Mesendoderm (in vitro differentiated cells): Measurements from ENCODE around the gene OR2C1.

ENCODE experiments used
- DNase-seq: peaks from one replicate; pipeline ENCODE4 v3.0.0; 2013
- H2AK5ac ChIP-seq: 2 replicates; pipeline ENCODE4 v1.6.1; 2013; ENCODE audit warnings: low read length, inconsistent platforms
- H2BK120ac ChIP-seq: 2 replicates; pipeline ENCODE4 v1.6.1; 2013; ENCODE audit warnings: low read depth, mild to moderate bottlenecking, low read length, moderate library complexity, mixed read lengths
- H2BK15ac ChIP-seq: replicated peaks from 2 replicates; pipeline ENCODE4 v1.6.1; 2013; ENCODE audit warnings: low read depth, mild to moderate bottlenecking, moderate library complexity
- H2BK5ac ChIP-seq: 2 replicates; pipeline ENCODE4 v1.6.1; 2013; ENCODE audit warnings: low read length, inconsistent platforms
- H3K18ac ChIP-seq: 2 replicates; pipeline ENCODE4 v1.6.1; 2013; ENCODE audit warnings: mild to moderate bottlenecking, low read length, mixed read lengths
- H3K23ac ChIP-seq: one replicate; pipeline ENCODE4 v1.6.1; 2013; ENCODE audit warnings: low read length
- H3K27ac ChIP-seq: 2 replicates; pipeline ENCODE4 v1.5.1; 2013; ENCODE audit warnings: low read depth, mild to moderate bottlenecking, inconsistent platforms, low read length, moderate library complexity
- H3K27me3 ChIP-seq: 2 replicates; pipeline ENCODE4 v1.6.1; 2013; ENCODE audit warnings: low read length, control low read depth, mild to moderate bottlenecking, inconsistent platforms; ENCODE audit not compliant: insufficient read depth, poor library complexity
- H3K36me3 ChIP-seq: 2 replicates; pipeline ENCODE4 v1.6.1; 2013; ENCODE audit warnings: low read length, inconsistent platforms; ENCODE audit not compliant: control insufficient read depth, insufficient read depth
- H3K4ac ChIP-seq: one replicate; pipeline ENCODE4 v1.6.1; 2013; ENCODE audit warnings: low read depth, mild to moderate bottlenecking, low read length, moderate library complexity
- H3K4me1 ChIP-seq: 2 replicates; pipeline ENCODE4 v1.6.1; 2013; ENCODE audit warnings: low read depth, low read length, inconsistent platforms; ENCODE audit not compliant: control insufficient read depth
- H3K4me2 ChIP-seq: 2 replicates; pipeline ENCODE4 v1.6.1; 2013; ENCODE audit warnings: low read length
- H3K4me3 ChIP-seq: 2 replicates; pipeline ENCODE4 v1.5.1; 2013; ENCODE audit warnings: mild to moderate bottlenecking, low read length
- H3K56ac ChIP-seq: one replicate; pipeline ENCODE4 v1.6.1; 2013; ENCODE audit warnings: low read length
- H3K79me1 ChIP-seq: 2 replicates; pipeline ENCODE4 v1.6.1; 2013; ENCODE audit warnings: low read length, inconsistent platforms
- H3K79me2 ChIP-seq: 2 replicates; pipeline ENCODE4 v1.6.1; 2013; ENCODE audit warnings: mild to moderate bottlenecking, low read length; ENCODE audit not compliant: control insufficient read depth, insufficient read depth
- H3K9ac ChIP-seq: 2 replicates; pipeline ENCODE4 v1.6.1; 2013; ENCODE audit warnings: low read length, inconsistent platforms
- H4K5ac ChIP-seq: one replicate; pipeline ENCODE4 v1.6.1; 2013; ENCODE audit warnings: low read length
- H4K8ac ChIP-seq: one replicate; pipeline ENCODE4 v1.6.1; 2013; ENCODE audit warnings: low read depth, mild to moderate bottlenecking, control low read depth, low read length, moderate library complexity
- WGBS: extraction: QIAGEN DNeasy Blood & Tissue Kit; methylation state at CpG from one replicate; pipeline ENCODE4 v1.1.7; 2013; ENCODE audit warnings: low lambda C conversion rate, missing lambda C conversion rate; ENCODE audit not compliant: insufficient coverage; ENCODE audit errors: extremely low coverage; 5-methylcytosine and 5-hydroxymethylcytosine counted together

OR2C1 gene

DNA sequence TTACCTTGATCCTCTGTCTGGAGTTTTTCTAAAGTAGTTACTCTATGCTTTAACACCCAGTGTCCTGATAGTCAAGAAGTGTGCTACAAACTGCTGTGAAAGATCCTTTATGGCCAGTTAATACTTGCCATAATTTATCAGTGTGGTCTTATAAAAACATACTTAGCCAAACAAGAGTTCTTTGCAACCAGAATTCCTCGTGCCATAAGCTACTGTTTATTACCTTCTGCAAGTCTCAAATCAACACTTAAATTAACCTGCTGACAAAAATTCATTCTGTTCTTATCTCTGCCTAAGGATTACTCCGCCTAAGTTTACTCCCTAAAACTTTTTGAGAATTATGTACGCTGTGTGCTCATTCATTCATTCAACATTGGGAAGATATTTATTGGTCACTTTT lies 27.6 kb upstream of the OR2C1 start:
- Histone ChIP-seq H2BK5ac (no peak overlapping the region), H3K4ac (no peak overlapping the region)
- WGBS = no CpG with 5 or more reads among the region's 3 CpGs

DNA sequence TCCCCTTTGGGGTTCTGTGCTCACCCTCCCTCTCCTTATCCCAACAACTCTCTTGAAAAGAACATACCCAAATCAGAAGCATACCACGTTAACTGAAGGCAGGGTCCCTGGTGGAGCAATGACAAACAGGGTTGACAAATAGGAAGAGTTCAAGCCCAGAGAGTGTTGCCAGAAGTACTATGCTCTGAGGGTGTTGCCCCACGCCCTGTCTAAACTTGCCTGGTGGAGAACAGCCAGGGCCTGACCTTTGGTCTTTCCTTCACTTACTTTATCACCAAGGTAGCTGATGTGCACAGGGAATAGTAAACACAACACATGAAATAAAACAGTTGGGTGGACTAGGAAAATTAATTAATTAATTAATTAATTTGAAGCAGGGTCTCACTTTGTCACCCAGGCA lies 27.0 kb upstream of the OR2C1 start:
- Histone ChIP-seq H2BK5ac (no peak overlapping the region), H3K4ac (no peak overlapping the region), H3K56ac (no peak overlapping the region), H3K9ac (no peak overlapping the region), H3K79me2 (no peaks in the 10 kb centered on the region), H4K8ac (no peak overlapping the region), H3K79me1 (no peaks in the 10 kb centered on the region), H3K36me3 (no peaks in the 10 kb centered on the region), H3K4me3 (no peak overlapping the region), H3K23ac (no peak overlapping the region), H2BK120ac (no peak overlapping the region), H2AK5ac (no peak overlapping the region), H3K18ac (no peak overlapping the region), H3K27me3 (no peaks in the 10 kb centered on the region), H3K27ac (no peak overlapping the region), H2BK15ac (no peak overlapping the region), H3K4me2 (no peak overlapping the region), H4K5ac (no peak overlapping the region), H3K4me1 (no peaks in the 10 kb centered on the region)
- no CpG with 5 or more reads among the region's 2 CpGs for WGBS
- no peak for DNase-seq

More for the DNA sequence above, 27.6 kb upstream of the OR2C1 start:
- Histone ChIP-seq H3K27ac (no peak overlapping the region), H3K4me3 (no peak overlapping the region), H3K27me3 (no peaks in the 10 kb centered on the region), H2BK15ac (no peak overlapping the region), H4K8ac (no peak overlapping the region), H3K79me2 (no peaks in the 10 kb centered on the region), H3K4me2 (no peak overlapping the region), H2BK120ac (no peak overlapping the region), H3K79me1 (no peaks in the 10 kb centered on the region), H3K56ac (no peak overlapping the region), H2AK5ac (no peak overlapping the region), H4K5ac (no peak overlapping the region), H3K9ac (no peak overlapping the region), H3K36me3 (no peaks in the 10 kb centered on the region), H3K23ac (no peak overlapping the region), H3K18ac (no peak overlapping the region), H3K4me1 (no peaks in the 10 kb centered on the region)
- no peak for DNase-seq

DNA sequence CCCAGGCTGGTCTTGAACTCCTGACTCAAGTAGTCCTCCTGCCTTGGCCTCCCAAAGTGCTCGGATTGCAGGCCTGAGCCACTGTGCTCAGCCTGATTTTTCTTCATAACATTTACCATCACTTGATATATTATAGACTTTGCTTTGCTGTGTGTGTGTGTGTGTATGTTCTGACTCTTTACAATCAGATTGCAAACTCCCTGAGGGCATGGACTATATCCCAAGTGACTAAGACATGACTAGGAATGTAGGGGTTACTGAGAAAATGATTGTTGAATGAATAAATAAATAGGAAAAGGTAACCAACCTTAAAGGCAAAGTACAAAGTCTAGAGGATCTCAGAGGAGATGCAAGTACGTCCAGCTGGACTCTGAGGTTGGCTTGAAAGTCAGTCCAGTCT lies 9.6 kb upstream of the OR2C1 start:
- Histone ChIP-seq H4K5ac (no peak overlapping the region), H3K4me3 (no peak overlapping the region), H3K4me1 (no peaks in the 10 kb centered on the region), H2BK5ac (no peak overlapping the region), H3K4ac (no peak overlapping the region), H2BK15ac (no peak overlapping the region), H3K9ac (no peak overlapping the region), H3K79me1 (no peaks in the 10 kb centered on the region), H4K8ac (no peak overlapping the region), H2AK5ac (no peak overlapping the region), H3K27ac (no peak overlapping the region), H3K23ac (no peak overlapping the region), H3K79me2 (no peaks in the 10 kb centered on the region), H3K56ac (no peak overlapping the region), H3K4me2 (no peak overlapping the region), H3K18ac (no peak overlapping the region), H3K27me3 (no peaks in the 10 kb centered on the region), H3K36me3 (no peaks in the 10 kb centered on the region), H2BK120ac (no peak overlapping the region)
- DNase-seq = no peak
- WGBS = no CpG with 5 or more reads among the region's 2 CpGs

DNA sequence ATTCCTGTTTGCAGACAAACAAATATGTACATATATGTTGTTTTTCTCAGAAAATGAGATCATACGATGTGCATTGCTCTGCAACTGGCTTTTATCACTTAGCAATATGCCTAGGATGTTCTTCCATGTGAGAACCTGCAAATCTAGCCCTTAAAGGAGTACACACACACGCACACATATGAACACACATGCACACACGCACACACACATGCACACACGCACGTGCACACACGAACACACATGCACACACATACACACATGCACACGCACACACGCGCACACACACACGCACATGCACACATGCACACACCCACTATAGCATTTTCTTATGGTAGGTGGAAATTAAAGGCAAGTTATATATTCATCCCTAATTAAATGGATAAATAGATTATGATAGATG lies 8.1 kb upstream of the OR2C1 start:
- Histone ChIP-seq H3K4me1 (no peaks in the 10 kb centered on the region), H3K23ac (no peak overlapping the region), H2BK120ac (no peak overlapping the region), H2AK5ac (no peak overlapping the region), H3K18ac (no peak overlapping the region), H2BK5ac (no peak overlapping the region), H2BK15ac (no peak overlapping the region), H3K4ac (no peak overlapping the region), H3K56ac (no peak overlapping the region), H3K79me1 (no peaks in the 10 kb centered on the region), H3K27ac (no peak overlapping the region), H3K9ac (no peak overlapping the region), H4K8ac (no peak overlapping the region), H3K79me2 (no peaks in the 10 kb centered on the region), H3K4me2 (no peak overlapping the region), H3K4me3 (no peak overlapping the region), H3K27me3 (no peaks in the 10 kb centered on the region), H3K36me3 (no peaks in the 10 kb centered on the region), H4K5ac (no peak overlapping the region)
- WGBS = no CpG with 5 or more reads among the region's 10 CpGs
- DNase-seq = no peak

DNA sequence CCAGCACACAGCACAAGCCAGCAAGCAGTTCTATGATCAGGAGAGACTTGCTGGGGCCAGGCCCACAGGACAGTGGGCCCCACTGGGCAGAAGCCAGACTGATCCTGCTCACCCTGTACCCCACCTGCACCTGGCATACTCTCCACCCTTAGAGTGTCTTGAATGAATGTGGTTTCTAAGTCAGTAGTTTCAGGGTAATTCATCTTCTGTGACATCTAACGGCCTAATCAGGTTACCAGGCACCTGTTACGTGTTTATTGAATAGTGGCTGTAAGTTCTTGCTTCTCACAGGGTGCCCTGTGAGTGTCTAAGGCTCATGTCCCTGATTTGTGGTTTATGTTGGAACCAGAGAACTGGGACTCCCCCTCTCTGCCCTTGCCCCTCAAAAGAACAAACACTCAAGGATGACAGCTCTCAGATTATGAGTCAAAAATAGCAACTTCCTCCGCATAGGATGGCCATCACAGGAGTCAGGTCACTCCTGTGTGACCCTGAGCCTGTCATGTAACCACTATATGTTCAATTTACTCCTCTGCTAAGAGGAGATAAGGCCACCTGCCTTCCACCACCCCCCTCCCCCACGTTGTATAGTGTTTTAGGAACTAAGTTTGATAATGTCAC lies 7.0 kb upstream of the OR2C1 start:
- H3K56ac ChIP-seq = no peak overlapping the region
- no CpG with 5 or more reads among the region's 4 CpGs for WGBS
- H3K4me3 ChIP-seq = no peak overlapping the region
- no peaks in the 10 kb centered on the region for H3K36me3 ChIP-seq
- no peak overlapping the region for H3K9ac ChIP-seq
- no peak overlapping the region for H2BK15ac ChIP-seq
- no peak overlapping the region for H3K18ac ChIP-seq
- H2BK5ac ChIP-seq = no peak overlapping the region
- H3K79me1 ChIP-seq = no peaks in the 10 kb centered on the region
- H3K79me2 ChIP-seq = no peaks in the 10 kb centered on the region
- no peak overlapping the region for H2AK5ac ChIP-seq
- H3K27ac ChIP-seq = no peak overlapping the region
- no peak overlapping the region for H3K23ac ChIP-seq
- H3K4me2 ChIP-seq = no peak overlapping the region
- no peak overlapping the region for H4K5ac ChIP-seq
- H3K27me3 ChIP-seq = no peaks in the 10 kb centered on the region
- no peak overlapping the region for H4K8ac ChIP-seq
- H2BK120ac ChIP-seq = no peak overlapping the region
- H3K4me1 ChIP-seq = no peaks in the 10 kb centered on the region
- H3K4ac ChIP-seq = no peak overlapping the region
- DNase-seq = no peak

DNA sequence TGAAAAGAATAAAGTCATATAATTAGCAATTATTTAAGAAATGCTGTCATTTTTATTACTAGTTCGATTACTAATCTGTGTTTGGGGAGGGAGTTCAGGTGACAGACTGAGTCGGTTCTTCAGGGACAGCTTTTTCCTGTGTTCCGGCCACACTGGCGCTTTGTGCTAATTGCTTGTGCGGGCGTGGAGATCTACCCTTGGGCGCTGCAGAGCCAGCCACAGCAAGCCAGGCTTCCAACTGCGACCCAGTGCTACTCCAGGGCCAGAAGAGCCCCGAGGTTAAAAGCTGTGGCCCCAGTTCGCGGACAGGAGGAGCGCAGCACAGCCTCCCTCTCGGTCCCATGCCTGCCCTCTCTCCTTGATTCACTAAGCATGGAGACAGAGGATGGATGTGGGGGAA lies 6.5 kb upstream of the OR2C1 start:
- H3K9ac ChIP-seq = no peak overlapping the region
- H4K8ac ChIP-seq = no peak overlapping the region
- no peak overlapping the region for H3K18ac ChIP-seq
- no peaks in the 10 kb centered on the region for H3K79me2 ChIP-seq
- no peak overlapping the region for H2AK5ac ChIP-seq
- no peak overlapping the region for H3K4ac ChIP-seq
- WGBS = no CpG with 5 or more reads among the region's 13 CpGs
- no peaks in the 10 kb centered on the region for H3K4me1 ChIP-seq
- H2BK120ac ChIP-seq = no peak overlapping the region
- no peaks in the 10 kb centered on the region for H3K36me3 ChIP-seq
- H3K27me3 ChIP-seq = no peaks in the 10 kb centered on the region
- H4K5ac ChIP-seq = no peak overlapping the region
- no peak overlapping the region for H3K4me2 ChIP-seq
- no peak overlapping the region for H3K27ac ChIP-seq
- H2BK5ac ChIP-seq = no peak overlapping the region
- H2BK15ac ChIP-seq = no peak overlapping the region
- no peaks in the 10 kb centered on the region for H3K79me1 ChIP-seq
- H3K23ac ChIP-seq = no peak overlapping the region
- no peak overlapping the region for H3K56ac ChIP-seq
- no peak for DNase-seq
- no peak overlapping the region for H3K4me3 ChIP-seq
